SK-N-MC (cell line): ENCODE data around the gene PLEKHG4B.

Experiments
- DNase-seq: peaks from one replicate; pipeline ENCODE4 v3.0.0-alpha.2; 2011; ENCODE audit warnings: low read depth, low spot score
- H3K27ac ChIP-seq: fragments of 200-600 bp; sonication (generic); 2 replicates; pipeline ENCODE4 v1.5.1; 2016; ENCODE audit warnings: mixed run types
- H3K36me3 ChIP-seq: fragments of 200-600 bp; sonication (generic); 2 replicates; pipeline ENCODE4 v1.6.1; 2017; ENCODE audit warnings: antibody characterized with exemption, low read length, mixed read lengths; ENCODE audit not compliant: insufficient read depth
- H3K4me3 ChIP-seq: fragments of 200-600 bp; sonication (generic); 2 replicates; pipeline ENCODE4 v1.5.1; 2016
- H3K9ac ChIP-seq: fragments of 200-600 bp; sonication (generic); 2 replicates; pipeline ENCODE4 v1.8.0; 2017; ENCODE audit warnings: mixed run types, mixed read lengths; ENCODE audit not compliant: insufficient read length
- H3K9me3 ChIP-seq: fragments of 200-600 bp; sonication (generic); 2 replicates; pipeline ENCODE4 v1.6.1; 2017; ENCODE audit warnings: low read depth, mild to moderate bottlenecking, antibody characterized with exemption, low read length, moderate library complexity, mixed read lengths
- EZH2 ChIP-seq: fragments of 200-600 bp; sonication (generic); IDR thresholded peaks from one replicate; pipeline ENCODE4 v1.6.1; 2017; ENCODE audit warnings: antibody characterized with exemption
- FOXP2 ChIP-seq: optimal IDR thresholded peaks from 2 replicates; pipeline ENCODE3; 2011; ENCODE audit warnings: mild to moderate bottlenecking, moderate library complexity; ENCODE audit not compliant: insufficient read depth; ENCODE audit errors: extremely low read length, control extremely low read depth
- POLR2AphosphoS5 ChIP-seq: IDR thresholded peaks from 2 replicates; pipeline ENCODE4 v1.6.1; 2012; ENCODE audit warnings: mild to moderate bottlenecking, low read depth, low read length, borderline replicate concordance

PLEKHG4B gene

GRCh38 chr5:170971-171800, 79.2 kb downstream of the PLEKHG4B start:
- Histone ChIP-seq H3K27ac (no peak overlapping the region), H3K9me3 (no peaks in the 10 kb centered on the region), H3K4me3 (no peak overlapping the region), H3K9ac (no peak overlapping the region), H3K36me3 (no peaks in the 10 kb centered on the region)
- no peak for DNase-seq
- TF ChIP-seq EZH2, result no peak
- no peak for TF ChIP-seq FOXP2
- no peak for TF ChIP-seq POLR2AphosphoS5

DNA sequence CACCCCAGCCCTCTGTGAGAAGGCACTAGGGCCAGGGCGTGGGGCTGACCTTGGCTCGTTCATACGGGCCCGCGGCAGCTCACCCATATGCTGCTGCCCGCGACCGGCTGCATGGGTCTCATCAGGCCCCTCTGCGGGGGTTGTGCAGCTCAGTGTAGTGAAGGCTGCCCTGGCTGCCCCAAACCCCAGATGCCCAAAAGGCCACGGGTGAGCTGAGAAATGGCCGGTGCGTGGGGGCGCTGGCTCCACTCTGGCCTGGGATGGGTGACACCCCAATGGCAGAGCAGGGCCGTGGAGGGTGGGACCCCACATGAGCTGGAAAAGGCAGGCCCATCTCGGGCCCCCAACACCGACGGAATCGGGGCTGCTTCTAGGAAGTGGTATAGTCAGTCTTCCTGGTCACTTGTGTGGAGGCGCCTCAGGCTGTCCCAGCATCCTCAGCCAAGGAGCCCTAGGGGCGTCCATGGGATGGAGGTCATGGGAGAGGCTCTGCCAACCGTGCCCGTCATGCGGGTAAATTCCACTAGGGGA, 79.9 kb downstream of the PLEKHG4B start:
- Histone ChIP-seq H3K9me3 (no peaks in the 10 kb centered on the region), H3K4me3 (no peak overlapping the region), H3K36me3 (no peaks in the 10 kb centered on the region), H3K27ac (no peak overlapping the region), H3K9ac (no peak overlapping the region)
- TF ChIP-seq EZH2 (no peak), POLR2AphosphoS5 (no peak), FOXP2 (no peak)
- DNase-seq, result no peak

DNA sequence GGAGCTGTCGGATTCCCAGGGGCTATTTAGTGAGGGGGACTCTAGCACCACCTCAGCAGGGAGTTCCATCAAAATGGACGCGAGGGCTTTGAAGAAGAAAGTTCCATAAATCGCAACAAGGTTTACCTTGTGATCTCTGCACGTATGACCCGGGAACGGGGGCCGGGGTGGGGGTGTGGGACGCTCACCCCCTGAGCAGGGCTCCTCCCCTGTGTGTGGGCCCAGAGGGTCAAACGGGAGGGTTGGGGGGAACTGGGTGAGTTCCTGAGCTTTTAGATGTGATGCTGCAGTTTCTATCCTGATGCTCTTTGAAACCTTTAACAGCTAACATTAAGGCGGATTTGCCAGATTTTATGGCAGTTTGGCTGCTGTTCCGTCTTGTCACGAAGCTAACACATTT, 80.5 kb downstream of the PLEKHG4B start:
- no peak for DNase-seq
- Histone ChIP-seq H3K9me3 (no peaks in the 10 kb centered on the region), H3K4me3 (no peak overlapping the region), H3K27ac (no peak overlapping the region), H3K36me3 (no peaks in the 10 kb centered on the region), H3K9ac (no peak overlapping the region)
- no peak for TF ChIP-seq FOXP2
- no peak for TF ChIP-seq POLR2AphosphoS5
- TF ChIP-seq EZH2, result no peak

DNA sequence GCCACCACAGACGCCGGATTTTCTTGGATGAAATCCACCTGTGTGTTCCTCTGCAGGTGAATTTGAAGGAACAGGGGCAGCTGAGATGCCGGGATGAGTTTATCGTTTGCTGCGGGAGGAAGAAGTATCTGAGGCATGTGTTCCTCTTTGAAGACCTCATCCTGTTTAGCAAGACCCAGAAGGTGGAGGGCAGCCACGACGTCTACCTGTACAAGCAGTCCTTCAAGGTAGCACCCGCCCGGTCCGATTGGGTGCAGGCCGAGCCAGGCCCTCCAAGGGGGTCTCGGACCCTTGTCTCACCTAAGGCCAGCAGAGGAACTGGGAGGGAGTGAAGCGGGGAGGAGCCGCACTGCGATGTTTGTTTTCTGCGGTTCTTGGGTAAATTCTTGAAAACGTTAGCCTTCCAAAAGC, 80.9 kb downstream of the PLEKHG4B start:
- Histone ChIP-seq H3K36me3 (no peaks in the 10 kb centered on the region), H3K4me3 (no peak overlapping the region), H3K9me3 (no peaks in the 10 kb centered on the region), H3K9ac (no peak overlapping the region), H3K27ac (no peak overlapping the region)
- no peak for TF ChIP-seq POLR2AphosphoS5
- no peak for DNase-seq

DNA sequence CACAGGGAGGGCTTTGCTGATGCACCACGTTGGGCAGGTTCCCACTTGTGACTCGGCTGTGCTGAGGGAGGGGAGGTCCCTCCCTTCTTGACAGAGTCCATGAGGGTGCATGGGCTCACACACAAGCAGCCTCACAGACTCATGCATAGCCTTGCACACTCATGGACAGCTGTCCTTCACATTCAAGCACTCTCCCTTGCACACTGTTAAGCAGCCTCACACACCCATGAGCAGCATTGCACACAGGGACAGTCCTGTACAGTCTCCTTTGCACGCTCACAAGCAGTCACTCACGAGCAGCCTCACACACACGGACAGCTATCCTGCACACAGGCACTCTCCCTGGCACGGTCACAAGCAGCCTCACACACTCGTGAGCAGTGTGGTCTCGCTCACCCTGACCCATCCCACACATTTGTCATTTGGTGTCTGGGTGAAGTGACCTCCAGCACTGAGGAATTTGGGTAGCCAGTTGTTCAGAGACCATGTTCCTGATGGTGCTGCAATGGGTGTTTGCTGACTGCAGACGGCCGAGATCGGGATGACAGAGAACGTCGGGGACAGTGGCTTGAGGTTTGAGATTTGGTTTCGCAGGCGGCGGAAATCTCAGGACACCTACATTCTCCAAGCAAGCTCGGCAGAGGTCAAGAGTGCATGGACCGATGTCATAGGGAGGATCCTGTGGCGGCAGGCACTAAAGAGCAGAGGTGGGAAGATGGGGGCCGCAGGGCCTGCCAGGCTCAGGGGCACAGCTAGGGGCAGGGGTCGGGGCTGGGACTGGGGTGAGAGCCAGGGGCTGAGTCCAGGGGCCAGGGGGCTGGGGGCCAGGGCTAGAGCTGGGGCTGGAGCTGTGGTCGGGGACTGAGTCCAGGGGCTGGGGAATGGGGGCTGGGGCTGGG, 81.7 kb downstream of the PLEKHG4B start:
- H3K4me3 ChIP-seq, result no peak overlapping the region
- no peak overlapping the region for H3K27ac ChIP-seq
- no peaks in the 10 kb centered on the region for H3K36me3 ChIP-seq
- H3K9me3 ChIP-seq, result no peaks in the 10 kb centered on the region
- DNase-seq, result no peak
- no peak overlapping the region for H3K9ac ChIP-seq
- TF ChIP-seq EZH2, result no peak
- no peak for TF ChIP-seq FOXP2
- TF ChIP-seq POLR2AphosphoS5, result no peak

DNA sequence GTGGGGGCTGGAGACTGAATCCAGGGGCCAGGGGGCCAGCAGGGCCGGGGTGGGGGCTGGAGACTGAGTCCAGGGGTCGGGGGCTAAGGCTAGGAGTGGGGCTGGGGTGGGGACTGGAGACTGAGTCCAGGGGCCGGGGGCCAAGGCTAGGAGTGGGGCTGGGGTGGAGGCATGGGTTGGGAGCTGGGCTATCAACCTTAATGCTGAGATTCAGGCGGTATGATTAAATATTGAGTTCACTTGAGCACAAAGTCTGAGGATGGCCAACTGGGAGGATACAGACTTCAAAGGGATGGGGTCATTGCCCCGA, 82.3 kb downstream of the PLEKHG4B start:
- H3K36me3 ChIP-seq, result no peaks in the 10 kb centered on the region
- no peak for DNase-seq
- H3K9ac ChIP-seq, result no peak overlapping the region
- H3K4me3 ChIP-seq, result no peak overlapping the region
- H3K27ac ChIP-seq, result no peak overlapping the region
- H3K9me3 ChIP-seq, result no peaks in the 10 kb centered on the region
- no peak for TF ChIP-seq POLR2AphosphoS5
- no peak for TF ChIP-seq EZH2
- no peak for TF ChIP-seq FOXP2

- H3K27ac ChIP-seq, result no peak overlapping the region
- no peak overlapping the region for H3K4me3 ChIP-seq
- H3K9ac ChIP-seq, result no peak overlapping the region
- TF ChIP-seq EZH2 (no peak), POLR2AphosphoS5 (no peak), FOXP2 (no peak)
- no peak for DNase-seq
- H3K9me3 ChIP-seq, result no peaks in the 10 kb centered on the region
- no peaks in the 10 kb centered on the region for H3K36me3 ChIP-seq
These were observed 83.0 kb downstream of the PLEKHG4B start for GRCh38 chr5:174876-175465.

GRCh38 chr5:176296-176823, 84.4 kb downstream of the PLEKHG4B start:
- Histone ChIP-seq H3K36me3 (no peaks in the 10 kb centered on the region), H3K9ac (no peak overlapping the region), H3K4me3 (no peak overlapping the region), H3K9me3 (no peaks in the 10 kb centered on the region), H3K27ac (no peak overlapping the region)
- no peak for TF ChIP-seq POLR2AphosphoS5
- TF ChIP-seq FOXP2, result no peak
- TF ChIP-seq EZH2, result no peak
- no peak for DNase-seq
